WTC11 (cell line): ENCODE data around the gene CRYBG3. TPM values are rescaled to one million over a fixed set of nuclear protein-coding genes. Genes with fewer than 3 reads are reported as not detected.

Source experiments
- CBFB ChIP-seq: sonication (generic); formaldehyde crosslinking; IDR thresholded peaks from 2 replicates; pipeline ENCODE4 v1.8.1; 2022; ENCODE audit warnings: mild to moderate bottlenecking, low read depth, missing genetic modification reagents
- GABPB1 ChIP-seq: sonication (generic); formaldehyde crosslinking; IDR thresholded peaks from 2 replicates; pipeline ENCODE4 v1.8.1; 2023; ENCODE audit warnings: mild to moderate bottlenecking, missing genetic modification reagents
- NR2C2 ChIP-seq: sonication (generic); formaldehyde crosslinking; IDR thresholded peaks from 2 replicates; pipeline ENCODE4 v1.8.0; 2022; ENCODE audit warnings: mild to moderate bottlenecking, missing genetic modification reagents
- PRRX2 ChIP-seq: fragments of 250-450 bp; sonication (Bioruptor Pico); IDR thresholded peaks from 2 replicates; pipeline ENCODE4 v1.8.0; 2021; ENCODE audit warnings: mild to moderate bottlenecking
- SP1 ChIP-seq: sonication (generic); formaldehyde crosslinking; conservative IDR thresholded peaks from 2 replicates; pipeline ENCODE4 v1.8.1; 2022; ENCODE audit warnings: missing genetic modification reagents
- TEAD1 ChIP-seq: sonication (generic); formaldehyde crosslinking; IDR thresholded peaks from 2 replicates; pipeline ENCODE4 v1.8.0; 2022; ENCODE audit warnings: mild to moderate bottlenecking, missing genetic modification reagents
- ZNF263 ChIP-seq: sonication (generic); formaldehyde crosslinking; IDR thresholded peaks from 2 replicates; pipeline ENCODE4 v1.8.1; 2022; ENCODE audit warnings: low read depth, mild to moderate bottlenecking, moderate library complexity, missing genetic modification reagents
- ZNF396 ChIP-seq: fragments of 250-450 bp; sonication (Bioruptor Pico); IDR thresholded peaks from 2 replicates; pipeline ENCODE4 v1.8.0; 2021; ENCODE audit warnings: mild to moderate bottlenecking, moderate library complexity, borderline replicate concordance
- ZNF416 ChIP-seq: fragments of 250-450 bp; sonication (Bioruptor Pico); IDR thresholded peaks from 2 replicates; pipeline ENCODE4 v1.9.0; 2021; ENCODE audit warnings: mild to moderate bottlenecking, inconsistent platforms
- total RNA-seq: library from RNA; stranded (reverse); gene quantifications from 3 replicates; pipeline ENCODE4 v1.2.3, GENCODE V29; 2021
- TF ChIP-seq, protein P1 (sequence below): sonication (generic); formaldehyde crosslinking; IDR thresholded peaks from 2 replicates; pipeline ENCODE4 v1.8.0; 2022; ENCODE audit warnings: missing genetic modification reagents
- TF ChIP-seq, protein P2 (sequence below): sonication (generic); formaldehyde crosslinking; IDR thresholded peaks from 2 replicates; pipeline ENCODE4 v1.8.0; 2022; ENCODE audit warnings: mild to moderate bottlenecking, missing genetic modification reagents
- TF ChIP-seq, protein P3 (sequence below): sonication (generic); formaldehyde crosslinking; IDR thresholded peaks from 2 replicates; pipeline ENCODE4 v1.8.1; 2022; ENCODE audit warnings: mild to moderate bottlenecking, missing genetic modification reagents, moderate library complexity, borderline replicate concordance
- TF ChIP-seq, protein P4 (sequence below): sonication (generic); formaldehyde crosslinking; IDR thresholded peaks from 2 replicates; pipeline ENCODE4 v1.8.1; 2022; ENCODE audit warnings: missing genetic modification reagents, borderline replicate concordance
- TF ChIP-seq, protein P5 (sequence below): sonication (generic); formaldehyde crosslinking; IDR thresholded peaks from 2 replicates; pipeline ENCODE4 v1.8.1; 2023; ENCODE audit warnings: mild to moderate bottlenecking, missing genetic modification reagents, moderate library complexity
- TF ChIP-seq, protein P6 (sequence below): sonication (generic); formaldehyde crosslinking; IDR thresholded peaks from 2 replicates; pipeline ENCODE4 v1.8.0; 2022; ENCODE audit warnings: mild to moderate bottlenecking, missing genetic modification reagents
- TF ChIP-seq, protein P7 (sequence below): fragments of 250-450 bp; sonication (Bioruptor Pico); IDR thresholded peaks from 2 replicates; pipeline ENCODE4 v2.1.2; 2022; ENCODE audit warnings: mild to moderate bottlenecking, moderate library complexity
- TF ChIP-seq, protein P8 (sequence below): fragments of 250-450 bp; sonication (Bioruptor Pico); IDR thresholded peaks from 2 replicates; pipeline ENCODE4 v1.9.0; 2021; ENCODE audit warnings: moderate library complexity, mild to moderate bottlenecking, inconsistent platforms, borderline replicate concordance

The CRYBG3 gene
- total RNA-seq, 1 experiment from 2014 or later: 13.6 TPM

DNA sequence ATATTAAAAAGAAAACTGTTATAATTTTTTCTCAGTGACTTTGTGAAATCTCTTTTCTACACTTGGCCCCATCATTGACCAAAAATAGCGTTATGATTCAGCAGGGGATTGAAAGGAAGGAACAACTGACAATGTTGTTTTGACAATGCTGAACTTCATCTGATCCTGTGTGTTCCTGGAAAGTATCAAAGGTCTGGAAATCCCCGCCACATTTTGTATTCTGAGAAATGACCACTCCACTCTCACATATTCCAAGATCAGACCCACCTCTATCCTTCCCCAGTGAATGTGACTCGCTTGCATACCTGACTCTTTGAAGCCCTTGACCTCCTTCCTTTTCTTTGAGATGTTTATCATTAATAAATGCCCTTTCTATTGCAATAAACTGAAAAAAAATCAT lies 160.1 kb downstream of the CRYBG3 start (continued):
- TF ChIP-seq, protein P1, sequence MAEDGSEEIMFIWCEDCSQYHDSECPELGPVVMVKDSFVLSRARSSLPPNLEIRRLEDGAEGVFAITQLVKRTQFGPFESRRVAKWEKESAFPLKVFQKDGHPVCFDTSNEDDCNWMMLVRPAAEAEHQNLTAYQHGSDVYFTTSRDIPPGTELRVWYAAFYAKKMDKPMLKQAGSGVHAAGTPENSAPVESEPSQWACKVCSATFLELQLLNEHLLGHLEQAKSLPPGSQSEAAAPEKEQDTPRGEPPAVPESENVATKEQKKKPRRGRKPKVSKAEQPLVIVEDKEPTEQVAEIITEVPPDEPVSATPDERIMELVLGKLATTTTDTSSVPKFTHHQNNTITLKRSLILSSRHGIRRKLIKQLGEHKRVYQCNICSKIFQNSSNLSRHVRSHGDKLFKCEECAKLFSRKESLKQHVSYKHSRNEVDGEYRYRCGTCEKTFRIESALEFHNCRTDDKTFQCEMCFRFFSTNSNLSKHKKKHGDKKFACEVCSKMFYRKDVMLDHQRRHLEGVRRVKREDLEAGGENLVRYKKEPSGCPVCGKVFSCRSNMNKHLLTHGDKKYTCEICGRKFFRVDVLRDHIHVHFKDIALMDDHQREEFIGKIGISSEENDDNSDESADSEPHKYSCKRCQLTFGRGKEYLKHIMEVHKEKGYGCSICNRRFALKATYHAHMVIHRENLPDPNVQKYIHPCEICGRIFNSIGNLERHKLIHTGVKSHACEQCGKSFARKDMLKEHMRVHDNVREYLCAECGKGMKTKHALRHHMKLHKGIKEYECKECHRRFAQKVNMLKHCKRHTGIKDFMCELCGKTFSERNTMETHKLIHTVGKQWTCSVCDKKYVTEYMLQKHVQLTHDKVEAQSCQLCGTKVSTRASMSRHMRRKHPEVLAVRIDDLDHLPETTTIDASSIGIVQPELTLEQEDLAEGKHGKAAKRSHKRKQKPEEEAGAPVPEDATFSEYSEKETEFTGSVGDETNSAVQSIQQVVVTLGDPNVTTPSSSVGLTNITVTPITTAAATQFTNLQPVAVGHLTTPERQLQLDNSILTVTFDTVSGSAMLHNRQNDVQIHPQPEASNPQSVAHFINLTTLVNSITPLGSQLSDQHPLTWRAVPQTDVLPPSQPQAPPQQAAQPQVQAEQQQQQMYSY (CRISPR knock-in tag): no peak
- no peak for TF ChIP-seq ZNF396 (CRISPR knock-in tag)
- no peak for TF ChIP-seq TEAD1
- no peak for TF ChIP-seq ZNF416
- TF ChIP-seq NR2C2: no peak
- no peak for TF ChIP-seq PRRX2 (CRISPR knock-in tag)
- TF ChIP-seq, protein P2, sequence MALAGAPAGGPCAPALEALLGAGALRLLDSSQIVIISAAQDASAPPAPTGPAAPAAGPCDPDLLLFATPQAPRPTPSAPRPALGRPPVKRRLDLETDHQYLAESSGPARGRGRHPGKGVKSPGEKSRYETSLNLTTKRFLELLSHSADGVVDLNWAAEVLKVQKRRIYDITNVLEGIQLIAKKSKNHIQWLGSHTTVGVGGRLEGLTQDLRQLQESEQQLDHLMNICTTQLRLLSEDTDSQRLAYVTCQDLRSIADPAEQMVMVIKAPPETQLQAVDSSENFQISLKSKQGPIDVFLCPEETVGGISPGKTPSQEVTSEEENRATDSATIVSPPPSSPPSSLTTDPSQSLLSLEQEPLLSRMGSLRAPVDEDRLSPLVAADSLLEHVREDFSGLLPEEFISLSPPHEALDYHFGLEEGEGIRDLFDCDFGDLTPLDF (CRISPR knock-in tag): no peak
- TF ChIP-seq, protein P3, sequence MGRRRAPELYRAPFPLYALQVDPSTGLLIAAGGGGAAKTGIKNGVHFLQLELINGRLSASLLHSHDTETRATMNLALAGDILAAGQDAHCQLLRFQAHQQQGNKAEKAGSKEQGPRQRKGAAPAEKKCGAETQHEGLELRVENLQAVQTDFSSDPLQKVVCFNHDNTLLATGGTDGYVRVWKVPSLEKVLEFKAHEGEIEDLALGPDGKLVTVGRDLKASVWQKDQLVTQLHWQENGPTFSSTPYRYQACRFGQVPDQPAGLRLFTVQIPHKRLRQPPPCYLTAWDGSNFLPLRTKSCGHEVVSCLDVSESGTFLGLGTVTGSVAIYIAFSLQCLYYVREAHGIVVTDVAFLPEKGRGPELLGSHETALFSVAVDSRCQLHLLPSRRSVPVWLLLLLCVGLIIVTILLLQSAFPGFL: no peak
- TF ChIP-seq, protein P4, sequence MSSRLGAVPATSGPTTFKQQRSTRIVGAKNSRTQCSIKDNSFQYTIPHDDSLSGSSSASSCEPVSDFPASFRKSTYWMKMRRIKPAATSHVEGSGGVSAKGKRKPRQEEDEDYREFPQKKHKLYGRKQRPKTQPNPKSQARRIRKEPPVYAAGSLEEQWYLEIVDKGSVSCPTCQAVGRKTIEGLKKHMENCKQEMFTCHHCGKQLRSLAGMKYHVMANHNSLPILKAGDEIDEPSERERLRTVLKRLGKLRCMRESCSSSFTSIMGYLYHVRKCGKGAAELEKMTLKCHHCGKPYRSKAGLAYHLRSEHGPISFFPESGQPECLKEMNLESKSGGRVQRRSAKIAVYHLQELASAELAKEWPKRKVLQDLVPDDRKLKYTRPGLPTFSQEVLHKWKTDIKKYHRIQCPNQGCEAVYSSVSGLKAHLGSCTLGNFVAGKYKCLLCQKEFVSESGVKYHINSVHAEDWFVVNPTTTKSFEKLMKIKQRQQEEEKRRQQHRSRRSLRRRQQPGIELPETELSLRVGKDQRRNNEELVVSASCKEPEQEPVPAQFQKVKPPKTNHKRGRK (CRISPR knock-in tag): no peak
- TF ChIP-seq, protein P5, sequence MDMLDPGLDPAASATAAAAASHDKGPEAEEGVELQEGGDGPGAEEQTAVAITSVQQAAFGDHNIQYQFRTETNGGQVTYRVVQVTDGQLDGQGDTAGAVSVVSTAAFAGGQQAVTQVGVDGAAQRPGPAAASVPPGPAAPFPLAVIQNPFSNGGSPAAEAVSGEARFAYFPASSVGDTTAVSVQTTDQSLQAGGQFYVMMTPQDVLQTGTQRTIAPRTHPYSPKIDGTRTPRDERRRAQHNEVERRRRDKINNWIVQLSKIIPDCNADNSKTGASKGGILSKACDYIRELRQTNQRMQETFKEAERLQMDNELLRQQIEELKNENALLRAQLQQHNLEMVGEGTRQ: no peak
- TF ChIP-seq, protein P6, sequence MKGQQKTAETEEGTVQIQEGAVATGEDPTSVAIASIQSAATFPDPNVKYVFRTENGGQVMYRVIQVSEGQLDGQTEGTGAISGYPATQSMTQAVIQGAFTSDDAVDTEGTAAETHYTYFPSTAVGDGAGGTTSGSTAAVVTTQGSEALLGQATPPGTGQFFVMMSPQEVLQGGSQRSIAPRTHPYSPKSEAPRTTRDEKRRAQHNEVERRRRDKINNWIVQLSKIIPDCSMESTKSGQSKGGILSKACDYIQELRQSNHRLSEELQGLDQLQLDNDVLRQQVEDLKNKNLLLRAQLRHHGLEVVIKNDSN (CRISPR knock-in tag): no peak
- no peak for TF ChIP-seq ZNF263
- TF ChIP-seq CBFB (CRISPR knock-in tag): no peak
- no peak for TF ChIP-seq SP1 (CRISPR knock-in tag)
- TF ChIP-seq, protein P7, sequence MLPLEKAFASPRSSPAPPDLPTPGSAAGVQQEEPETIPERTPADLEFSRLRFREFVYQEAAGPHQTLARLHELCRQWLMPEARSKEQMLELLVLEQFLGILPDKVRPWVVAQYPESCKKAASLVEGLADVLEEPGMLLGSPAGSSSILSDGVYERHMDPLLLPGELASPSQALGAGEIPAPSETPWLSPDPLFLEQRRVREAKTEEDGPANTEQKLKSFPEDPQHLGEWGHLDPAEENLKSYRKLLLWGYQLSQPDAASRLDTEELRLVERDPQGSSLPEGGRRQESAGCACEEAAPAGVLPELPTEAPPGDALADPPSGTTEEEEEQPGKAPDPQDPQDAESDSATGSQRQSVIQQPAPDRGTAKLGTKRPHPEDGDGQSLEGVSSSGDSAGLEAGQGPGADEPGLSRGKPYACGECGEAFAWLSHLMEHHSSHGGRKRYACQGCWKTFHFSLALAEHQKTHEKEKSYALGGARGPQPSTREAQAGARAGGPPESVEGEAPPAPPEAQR (CRISPR knock-in tag): no peak
- TF ChIP-seq, protein P8, sequence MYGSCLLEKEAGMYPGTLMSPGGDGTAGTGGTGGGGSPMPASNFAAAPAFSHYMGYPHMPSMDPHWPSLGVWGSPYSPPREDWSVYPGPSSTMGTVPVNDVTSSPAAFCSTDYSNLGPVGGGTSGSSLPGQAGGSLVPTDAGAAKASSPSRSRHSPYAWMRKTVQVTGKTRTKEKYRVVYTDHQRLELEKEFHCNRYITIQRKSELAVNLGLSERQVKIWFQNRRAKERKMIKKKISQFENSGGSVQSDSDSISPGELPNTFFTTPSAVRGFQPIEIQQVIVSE: no peak
- no peak for TF ChIP-seq GABPB1 (CRISPR knock-in tag)
